GM12878 (cell line): ENCODE data around the gene PEX1. TPM values are rescaled to one million over a fixed set of nuclear protein-coding genes. Genes with fewer than 3 reads are reported as not detected.

Experiments used
- ATAC-seq: fragments of 200-7000 bp; cut with Tn5 transposase; 3 replicates; pipeline ENCODE4 v1.9.1; 2020; ENCODE audit warnings: mild to moderate bottlenecking, moderate library complexity
- BruUV-seq: library from RNA; stranded (reverse); fragments of 400-500 nt; replicated peaks from 2 replicates; lab custom pipeline; 2021; lab: Mats Ljungman, UMichigan
- CTCF ChIA-PET: fragments of 300-600 bp; sonication (Branson Sonifier 250); formaldehyde crosslinking; extraction: SDS; loops from one replicate; lab custom pipeline; 2021; ENCODE audit warnings: inconsistent platforms; lab: Yijun Ruan, JAX
- POLR2A ChIA-PET: fragments of 350-600 bp; formaldehyde crosslinking; extraction: SDS; loops from one replicate; lab custom pipeline; 2021; ENCODE audit warnings: inconsistent platforms; lab: Charles Lee
- RAD21 ChIA-PET: fragments of 300-600 bp; sonication (Branson Sonifier 250); formaldehyde crosslinking; loops from one replicate; lab custom pipeline; 2023; ENCODE audit warnings: antibody characterized with exemption; ENCODE audit not compliant: unreplicated experiment; lab: Charles Lee
- SMC1A ChIA-PET: fragments of 300-600 bp; sonication (Branson Sonifier 250); formaldehyde crosslinking; loops from one replicate; lab custom pipeline; 2023; ENCODE audit not compliant: unreplicated experiment, uncharacterized antibody; lab: Charles Lee
- DNase-seq: peaks from one replicate; pipeline ENCODE4 v3.0.0-alpha.2; 2011; ENCODE audit warnings: low read depth, low spot score
- FAIRE-seq: peaks from 3 replicates; lab custom pipeline; 2011; peaks lifted over from hg19 to GRCh38; lab: Jason Lieb, UNC
- H2AFZ ChIP-seq: 2 replicates; pipeline ENCODE4 v1.6.0; 2011; ENCODE audit warnings: low read depth, low read length, control low read depth; ENCODE audit not compliant: control insufficient read depth
- H3K27ac ChIP-seq: 2 replicates; pipeline ENCODE4 v1.5.1; 2011; ENCODE audit warnings: control low read depth; ENCODE audit not compliant: control insufficient read depth, insufficient read depth
- H3K27me3 ChIP-seq, 2 experiments: replicated peaks in 1 of 2; 2 replicates each; pipeline versions ENCODE4 v1.6.0 to v1.6.1; 2011; ENCODE audit warnings: low read length in 1 of 2; ENCODE audit not compliant: control insufficient read depth in 2 of 2, insufficient read depth in 2 of 2
- H3K36me3 ChIP-seq, 2 experiments: 2 replicates each; pipeline ENCODE4 v1.5.1; 2011; ENCODE audit warnings: low read length in 1 of 2; ENCODE audit not compliant: control insufficient read depth in 2 of 2, insufficient read depth in 2 of 2
- H3K4me1 ChIP-seq: 2 replicates; pipeline ENCODE4 v1.6.1; 2011; ENCODE audit warnings: mild to moderate bottlenecking, low read length, moderate library complexity, mixed read lengths; ENCODE audit not compliant: control insufficient read depth, insufficient read depth
- H3K4me2 ChIP-seq: 2 replicates; pipeline ENCODE4 v1.6.0; 2011; ENCODE audit warnings: control low read depth; ENCODE audit not compliant: control insufficient read depth, insufficient read depth
- H3K4me3 ChIP-seq: fragments of 200-600 bp; sonication (generic); 2 replicates; pipeline ENCODE4 v1.5.1; 2016
- H3K79me2 ChIP-seq: 2 replicates; pipeline ENCODE4 v1.6.0; 2011; ENCODE audit warnings: low read length; ENCODE audit not compliant: control insufficient read depth, insufficient read depth
- H3K9ac ChIP-seq: 2 replicates; pipeline ENCODE4 v1.8.0; 2011; ENCODE audit warnings: low read length, control low read depth, mixed read lengths; ENCODE audit not compliant: control insufficient read depth, insufficient read depth
- H3K9me3 ChIP-seq: replicated peaks from 3 replicates; pipeline ENCODE4 v1.5.1; 2011; ENCODE audit warnings: mild to moderate bottlenecking, low read length; ENCODE audit not compliant: control insufficient read depth, insufficient read depth
- H4K20me1 ChIP-seq: 2 replicates; pipeline ENCODE4 v1.6.0; 2011; ENCODE audit not compliant: control insufficient read depth, insufficient read depth
- ATF3 ChIP-seq: IDR thresholded peaks from 2 replicates; pipeline ENCODE4 v1.6.1; 2011; ENCODE audit warnings: low read depth, mild to moderate bottlenecking, low read length, moderate library complexity, borderline replicate concordance; ENCODE audit errors: extremely low read depth
- BCLAF1 ChIP-seq: fragments of 450-650 bp; IDR thresholded peaks from 2 replicates; pipeline ENCODE4 v1.6.1; 2017; ENCODE audit warnings: antibody characterized with exemption, mild to moderate bottlenecking, moderate library complexity
- CREM ChIP-seq: IDR thresholded peaks from 2 replicates; pipeline ENCODE4 v1.6.1; 2014; ENCODE audit warnings: antibody characterized with exemption, low read depth
- HCFC1 ChIP-seq: fragments of 150-350 bp; IDR thresholded peaks from 2 replicates; pipeline ENCODE4 v1.6.1; 2014; ENCODE audit warnings: low read length
- HDAC2 ChIP-seq: fragments of 200-600 bp; sonication (generic); IDR thresholded peaks from 2 replicates; pipeline ENCODE4 v1.6.1; 2017
- HDGF ChIP-seq: fragments of 450-650 bp; IDR thresholded peaks from 2 replicates; pipeline ENCODE4 v1.6.1; 2016; ENCODE audit warnings: antibody characterized with exemption
- MEF2B ChIP-seq: fragments of 450-650 bp; IDR thresholded peaks from 2 replicates; pipeline ENCODE4 v1.6.1; 2018; ENCODE audit warnings: mild to moderate bottlenecking, moderate library complexity; ENCODE audit not compliant: partially characterized antibody, poor library complexity, severe bottlenecking
- MTA2 ChIP-seq: fragments of 450-650 bp; IDR thresholded peaks from 2 replicates; pipeline ENCODE4 v1.6.1; 2016; ENCODE audit warnings: low read depth, mild to moderate bottlenecking, moderate library complexity
- NFIC ChIP-seq: IDR thresholded peaks from 2 replicates; pipeline ENCODE4 v1.6.1; 2012; ENCODE audit warnings: low read depth, mild to moderate bottlenecking, inconsistent platforms, low read length, moderate library complexity
- RBBP5 ChIP-seq: fragments of 200-600 bp; sonication (generic); conservative IDR thresholded peaks from 2 replicates; pipeline ENCODE4 v1.6.1; 2016
- RCOR1 ChIP-seq: conservative IDR thresholded peaks from 2 replicates; pipeline ENCODE4 v1.6.1; 2012; ENCODE audit warnings: low read depth, low read length, improper control_type of control experiment
- RFX5 ChIP-seq: IDR thresholded peaks from 2 replicates; pipeline ENCODE4 v1.6.1; 2011; ENCODE audit warnings: low read depth, low read length, improper control_type of control experiment
- RUNX3 ChIP-seq: IDR thresholded peaks from 2 replicates; pipeline ENCODE4 v1.6.1; 2012; ENCODE audit warnings: low read length, inconsistent platforms
- SREBF2 ChIP-seq: IDR thresholded peaks from 2 replicates; pipeline ENCODE4 v1.6.1; 2012; ENCODE audit warnings: mild to moderate bottlenecking, low read length
- SUPT20H ChIP-seq: IDR thresholded peaks from 2 replicates; pipeline ENCODE4 v1.6.1; 2011; ENCODE audit warnings: low read depth, mild to moderate bottlenecking, low read length, moderate library complexity, borderline replicate concordance; ENCODE audit not compliant: control insufficient read depth
- ZSCAN29 ChIP-seq: fragments of 450-650 bp; IDR thresholded peaks from 2 replicates; pipeline ENCODE4 v1.6.1; 2017; ENCODE audit warnings: mild to moderate bottlenecking, moderate library complexity
- WGBS: methylation state at CpG from one replicate; pipeline ENCODE4 v1.1.6; 2016; ENCODE audit warnings: low lambda C conversion rate; ENCODE audit not compliant: insufficient replicate concordance, insufficient coverage; ENCODE audit errors: missing lambda C conversion rate; 5-methylcytosine and 5-hydroxymethylcytosine counted together
- in situ Hi-C: fragments of 300-500 bp; cut with MboI; formaldehyde crosslinking; loops from 9 replicates; pipeline ENCODE4 v1.14.3; 2018; ENCODE audit warnings: mixed read lengths
- intact Hi-C: fragments of 100-400 bp; cut with micrococcal nuclease; formaldehyde crosslinking; loops from one replicate; pipeline ENCODE4 v1.14.2; 2022; ENCODE audit not compliant: unreplicated experiment
- polyA plus RNA-seq, 11 experiments: library from polyadenylated mRNA; depleted of rRNA in 4 of 11; unstranded in 6 of 11; stranded (reverse) in 5 of 11; fragments of >200 nt; fragmentation: Nextera tagmentation in 4 of 11; fragmentation: Illumina TruSeq in 1 of 11; extraction: Ambion mirVana in 4 of 11; extraction: Trizol in 1 of 11; gene quantifications; 1 replicate in 1 of 11; 2 replicates in 10 of 11; pipeline versions ENCODE4 v1.2.1 to v1.2.3, GENCODE V29; 2011 to 2016; ENCODE audit warnings: inconsistent platforms in 2 of 11, missing spikeins in 2 of 11, low read depth in 1 of 11
- total RNA-seq, 4 experiments: library from RNA; depleted of rRNA in 3 of 4; stranded (reverse); fragments of >200 nt in 3 of 4; fragmentation: Illumina TruSeq in 1 of 4; extraction: Trizol in 1 of 4; gene quantifications; 2 replicates each; pipeline versions ENCODE4 v1.2.1 to v1.2.3, GENCODE V29; 2013 to 2021

The PEX1 gene
- total and polyA plus RNA-seq, 10 of the 15 experiments (the other 5 are each of a cell fraction or from before 2014, with no cell fraction given): 6.7 to 22.9 (median 15.4) TPM

- ChIA-PET POLR2A (no interaction called here), RAD21 (no interaction called here), CTCF (interaction anchor here (0.9 kb wide), 1 partner anchor 29 kb away, joined by 3 read pairs; no protein-coding TSS in a partner anchor), SMC1A (interaction anchor here (0.9 to 1.3 kb wide), 3 partner anchors 14 to 21 kb away, joined by 3 to 4 read pairs (median 3); no protein-coding TSS in a partner anchor)
- Histone ChIP-seq H3K4me1 (no peaks in the 10 kb centered on the region), H4K20me1 (no peaks in the 10 kb centered on the region), H3K79me2 (no peaks in the 10 kb centered on the region), H3K9ac (no peak overlapping the region), H3K4me2 (no peak overlapping the region), H3K36me3 (peaks cover 3 to 10% of the 10 kb centered on the region in 2 experiments; a peak in 2 of 4 replicates), H3K9me3 (no peaks in the 10 kb centered on the region), H3K27ac (no peak overlapping the region), H3K4me3 (no peak overlapping the region), H3K27me3 (no peaks in the 10 kb centered on the region), H2AFZ (no peak overlapping the region)
- FAIRE-seq (no peak), DNase-seq (no peak), ATAC-seq (no peak)
- no TSS peak for BruUV-seq
- TF ChIP-seq ZSCAN29: no peak
- TF ChIP-seq SUPT20H: no peak
- TF ChIP-seq HDGF: no peak
- TF ChIP-seq RBBP5: no peak
- TF ChIP-seq HDAC2: no peak
- no peak for TF ChIP-seq CREM
- no peak for TF ChIP-seq RFX5
- TF ChIP-seq HCFC1: no peak
- TF ChIP-seq MTA2: no peak
- TF ChIP-seq SREBF2: no peak
- TF ChIP-seq BCLAF1: no peak
- no peak for TF ChIP-seq MEF2B
- no peak for TF ChIP-seq ATF3
- no peak for TF ChIP-seq RUNX3
- TF ChIP-seq RCOR1: no peak
- no peak for TF ChIP-seq NFIC
- 100% methylated on average over 1 of the region's 1 CpG for WGBS
- intact Hi-C loops: no loop called here
- in situ Hi-C loops: no loop called here
Observed at GRCh38 chr7:92489634-92490033, 38.7 kb downstream of the PEX1 start.
